ENCODE data around the gene CLDN2.

DNA sequence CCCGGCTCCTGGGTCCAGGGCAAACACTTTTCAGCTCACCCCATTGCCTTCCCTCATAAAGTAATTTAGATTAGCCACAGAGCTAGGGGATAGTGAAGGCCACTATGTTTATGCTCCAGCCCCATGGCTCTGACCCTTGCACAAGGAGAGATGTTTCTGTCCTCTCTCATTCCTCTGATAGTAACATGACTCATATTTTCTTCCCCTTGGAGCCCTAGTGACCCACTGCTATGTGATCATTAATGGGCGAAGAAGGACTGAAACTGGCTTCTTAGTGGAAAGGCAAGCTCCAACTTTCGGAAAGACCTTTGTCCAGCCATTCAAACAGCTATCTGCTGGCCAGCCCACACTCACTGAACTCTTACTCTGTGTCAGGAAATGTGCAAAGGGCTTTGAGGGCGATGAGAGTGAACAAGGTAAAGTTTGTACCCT is 12.3 kb downstream of the CLDN2 start:
- TF ChIP-seq, protein P1, sequence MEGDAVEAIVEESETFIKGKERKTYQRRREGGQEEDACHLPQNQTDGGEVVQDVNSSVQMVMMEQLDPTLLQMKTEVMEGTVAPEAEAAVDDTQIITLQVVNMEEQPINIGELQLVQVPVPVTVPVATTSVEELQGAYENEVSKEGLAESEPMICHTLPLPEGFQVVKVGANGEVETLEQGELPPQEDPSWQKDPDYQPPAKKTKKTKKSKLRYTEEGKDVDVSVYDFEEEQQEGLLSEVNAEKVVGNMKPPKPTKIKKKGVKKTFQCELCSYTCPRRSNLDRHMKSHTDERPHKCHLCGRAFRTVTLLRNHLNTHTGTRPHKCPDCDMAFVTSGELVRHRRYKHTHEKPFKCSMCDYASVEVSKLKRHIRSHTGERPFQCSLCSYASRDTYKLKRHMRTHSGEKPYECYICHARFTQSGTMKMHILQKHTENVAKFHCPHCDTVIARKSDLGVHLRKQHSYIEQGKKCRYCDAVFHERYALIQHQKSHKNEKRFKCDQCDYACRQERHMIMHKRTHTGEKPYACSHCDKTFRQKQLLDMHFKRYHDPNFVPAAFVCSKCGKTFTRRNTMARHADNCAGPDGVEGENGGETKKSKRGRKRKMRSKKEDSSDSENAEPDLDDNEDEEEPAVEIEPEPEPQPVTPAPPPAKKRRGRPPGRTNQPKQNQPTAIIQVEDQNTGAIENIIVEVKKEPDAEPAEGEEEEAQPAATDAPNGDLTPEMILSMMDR (IDR thresholded peaks at IDR 0.05), result no peak
- TF ChIP-seq POLR2A (IDR thresholded peaks at IDR 0.05), result peak; percentile 33

All from right lobe of liver (tissue), 4 donors.